WERI-Rb-1 (cell line): Measurements from ENCODE around the gene ZNF574.

Source experiments
- DNase-seq: peaks from one replicate; pipeline ENCODE4 v3.0.0-alpha.2; 2020
- H3K27ac ChIP-seq: fragments of 250-450 bp; sonication (Bioruptor Pico); 2 replicates; pipeline ENCODE4 v1.5.1; 2020; ENCODE audit warnings: mild to moderate bottlenecking, moderate library complexity
- H3K27me3 ChIP-seq: fragments of 250-450 bp; sonication (Bioruptor Pico); 2 replicates; pipeline ENCODE4 v1.5.1; 2021; ENCODE audit warnings: mild to moderate bottlenecking, low read depth, moderate library complexity; ENCODE audit not compliant: insufficient read depth, severe bottlenecking
- H3K36me3 ChIP-seq: fragments of 250-450 bp; sonication (Bioruptor Pico); 2 replicates; pipeline ENCODE4 v1.5.1; 2020; ENCODE audit warnings: mild to moderate bottlenecking, moderate library complexity
- H3K4me3 ChIP-seq: 2 replicates; pipeline ENCODE4 v1.5.1; 2011; ENCODE audit warnings: low read depth, mild to moderate bottlenecking, control low read depth, low read length
- H3K9me3 ChIP-seq: fragments of 250-450 bp; sonication (Bioruptor Pico); 2 replicates; pipeline ENCODE4 v1.5.1; 2021; ENCODE audit warnings: mild to moderate bottlenecking, moderate library complexity; ENCODE audit not compliant: severe bottlenecking
- TF ChIP-seq, protein P1 (sequence below): IDR thresholded peaks from 2 replicates; pipeline ENCODE4 v1.5.1; 2011; ENCODE audit warnings: low read depth, mild to moderate bottlenecking, control low read depth, inconsistent platforms, low read length

The ZNF574 gene, protein sequence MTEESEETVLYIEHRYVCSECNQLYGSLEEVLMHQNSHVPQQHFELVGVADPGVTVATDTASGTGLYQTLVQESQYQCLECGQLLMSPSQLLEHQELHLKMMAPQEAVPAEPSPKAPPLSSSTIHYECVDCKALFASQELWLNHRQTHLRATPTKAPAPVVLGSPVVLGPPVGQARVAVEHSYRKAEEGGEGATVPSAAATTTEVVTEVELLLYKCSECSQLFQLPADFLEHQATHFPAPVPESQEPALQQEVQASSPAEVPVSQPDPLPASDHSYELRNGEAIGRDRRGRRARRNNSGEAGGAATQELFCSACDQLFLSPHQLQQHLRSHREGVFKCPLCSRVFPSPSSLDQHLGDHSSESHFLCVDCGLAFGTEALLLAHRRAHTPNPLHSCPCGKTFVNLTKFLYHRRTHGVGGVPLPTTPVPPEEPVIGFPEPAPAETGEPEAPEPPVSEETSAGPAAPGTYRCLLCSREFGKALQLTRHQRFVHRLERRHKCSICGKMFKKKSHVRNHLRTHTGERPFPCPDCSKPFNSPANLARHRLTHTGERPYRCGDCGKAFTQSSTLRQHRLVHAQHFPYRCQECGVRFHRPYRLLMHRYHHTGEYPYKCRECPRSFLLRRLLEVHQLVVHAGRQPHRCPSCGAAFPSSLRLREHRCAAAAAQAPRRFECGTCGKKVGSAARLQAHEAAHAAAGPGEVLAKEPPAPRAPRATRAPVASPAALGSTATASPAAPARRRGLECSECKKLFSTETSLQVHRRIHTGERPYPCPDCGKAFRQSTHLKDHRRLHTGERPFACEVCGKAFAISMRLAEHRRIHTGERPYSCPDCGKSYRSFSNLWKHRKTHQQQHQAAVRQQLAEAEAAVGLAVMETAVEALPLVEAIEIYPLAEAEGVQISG

DNA sequence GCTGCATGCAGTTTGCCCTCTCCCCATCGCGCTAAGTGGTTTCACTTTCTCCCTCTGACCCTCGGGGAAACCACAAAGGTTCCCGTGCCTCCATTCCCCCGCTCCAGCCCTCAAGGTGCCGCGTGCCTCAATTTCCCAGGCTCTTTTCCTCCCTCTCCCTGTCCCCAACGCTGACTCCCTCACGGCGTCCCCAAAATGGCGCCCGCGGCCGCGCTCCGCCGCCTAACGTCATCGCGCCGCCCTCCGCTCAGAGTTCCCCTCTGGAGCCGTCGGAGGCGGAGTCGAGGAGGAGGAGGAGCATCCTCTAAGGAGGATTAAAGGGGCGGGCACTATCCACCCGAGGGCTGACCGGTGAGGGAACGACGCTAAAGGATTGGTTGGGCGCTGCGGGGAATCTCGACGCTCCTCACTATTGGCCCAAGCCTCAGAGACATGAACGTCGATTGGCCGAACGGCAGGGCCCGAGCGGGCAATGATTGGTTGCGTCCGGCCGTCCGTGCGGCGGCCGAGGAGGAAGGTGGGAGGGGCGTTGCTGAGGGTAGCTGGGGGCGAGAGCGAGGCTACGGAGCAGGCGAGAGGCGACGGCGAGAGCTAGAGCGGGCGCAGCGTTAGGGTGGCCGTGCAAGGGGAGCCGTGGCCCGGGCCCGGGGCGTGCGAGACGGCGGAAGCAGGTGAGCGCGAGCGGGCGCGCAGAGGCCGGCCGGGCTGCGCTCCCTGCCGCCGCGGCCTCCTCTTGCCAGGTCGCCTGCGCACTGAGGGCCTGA, at the start of gene ZNF574:
Gene ZNF574, plus strand, starts transcription at position 551 of the 764 bp plus-strand sequence. CDS start 2,441 bp downstream, outside the sequence.
- TF ChIP-seq, protein P1, sequence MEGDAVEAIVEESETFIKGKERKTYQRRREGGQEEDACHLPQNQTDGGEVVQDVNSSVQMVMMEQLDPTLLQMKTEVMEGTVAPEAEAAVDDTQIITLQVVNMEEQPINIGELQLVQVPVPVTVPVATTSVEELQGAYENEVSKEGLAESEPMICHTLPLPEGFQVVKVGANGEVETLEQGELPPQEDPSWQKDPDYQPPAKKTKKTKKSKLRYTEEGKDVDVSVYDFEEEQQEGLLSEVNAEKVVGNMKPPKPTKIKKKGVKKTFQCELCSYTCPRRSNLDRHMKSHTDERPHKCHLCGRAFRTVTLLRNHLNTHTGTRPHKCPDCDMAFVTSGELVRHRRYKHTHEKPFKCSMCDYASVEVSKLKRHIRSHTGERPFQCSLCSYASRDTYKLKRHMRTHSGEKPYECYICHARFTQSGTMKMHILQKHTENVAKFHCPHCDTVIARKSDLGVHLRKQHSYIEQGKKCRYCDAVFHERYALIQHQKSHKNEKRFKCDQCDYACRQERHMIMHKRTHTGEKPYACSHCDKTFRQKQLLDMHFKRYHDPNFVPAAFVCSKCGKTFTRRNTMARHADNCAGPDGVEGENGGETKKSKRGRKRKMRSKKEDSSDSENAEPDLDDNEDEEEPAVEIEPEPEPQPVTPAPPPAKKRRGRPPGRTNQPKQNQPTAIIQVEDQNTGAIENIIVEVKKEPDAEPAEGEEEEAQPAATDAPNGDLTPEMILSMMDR, result no peak
- no peaks in the 10 kb centered on the region for H3K27me3 ChIP-seq
- no peaks in the 10 kb centered on the region for H3K9me3 ChIP-seq
- peaks cover 27% of the 10 kb centered on the region for H3K36me3 ChIP-seq
- peak within 1 kb of the TSS; percentile 93 for H3K4me3 ChIP-seq
- peak; percentile 99 for DNase-seq
- peak within 1 kb of the TSS; percentile 94 for H3K27ac ChIP-seq

DNA sequence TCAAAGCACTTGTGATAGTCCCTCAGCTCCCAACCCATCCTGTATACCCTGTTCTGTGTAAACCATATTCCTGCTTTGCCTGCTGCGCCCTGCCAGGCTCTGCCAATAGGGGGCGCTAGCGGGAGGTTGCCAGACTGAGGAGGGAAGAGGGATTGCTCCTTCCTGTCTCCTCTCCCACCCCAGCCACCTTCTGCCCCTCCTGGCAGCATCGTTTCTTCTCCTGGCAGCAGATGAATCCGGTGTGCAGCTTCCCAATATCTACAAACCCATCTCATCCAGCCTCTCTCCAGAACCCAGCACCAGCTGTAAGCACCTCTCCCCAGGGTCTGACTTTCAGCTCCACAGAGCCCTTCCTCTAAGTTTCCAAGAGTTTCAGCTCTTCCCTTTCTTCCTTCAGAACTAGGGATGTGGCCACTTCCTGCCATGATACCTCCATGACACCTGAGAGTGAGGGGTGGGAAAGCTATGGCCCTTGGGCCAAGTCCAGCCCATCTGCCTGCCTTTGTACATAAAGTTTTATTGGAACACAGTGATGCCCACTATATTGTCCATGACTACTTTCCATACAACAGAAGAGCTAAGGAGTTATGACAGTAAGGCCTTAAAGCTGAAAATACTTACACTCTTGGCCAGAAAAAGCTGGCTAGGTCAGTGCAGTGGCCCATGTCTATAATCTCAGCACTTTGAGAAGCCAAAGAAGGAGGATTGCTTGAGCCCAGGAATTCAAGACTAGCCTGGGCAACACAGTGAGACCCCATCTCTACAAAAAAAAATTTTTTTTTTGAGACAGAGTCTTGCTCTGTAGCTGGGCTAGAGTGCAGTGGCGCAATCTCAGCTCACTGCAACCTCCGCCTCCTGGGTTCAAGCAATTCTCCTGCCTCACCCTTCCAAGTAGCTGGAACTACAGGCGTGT, 47.4 kb upstream of the ZNF574 start:
- H3K9me3 ChIP-seq, result no peaks in the 10 kb centered on the region
- H3K4me3 ChIP-seq, result no peak overlapping the region
- DNase-seq, result peak; percentile 67
- H3K27me3 ChIP-seq, result no peaks in the 10 kb centered on the region
- H3K27ac ChIP-seq, result no peak overlapping the region
- TF ChIP-seq, protein P1, result peak; percentile 81
- peaks cover 13% of the 10 kb centered on the region for H3K36me3 ChIP-seq

DNA sequence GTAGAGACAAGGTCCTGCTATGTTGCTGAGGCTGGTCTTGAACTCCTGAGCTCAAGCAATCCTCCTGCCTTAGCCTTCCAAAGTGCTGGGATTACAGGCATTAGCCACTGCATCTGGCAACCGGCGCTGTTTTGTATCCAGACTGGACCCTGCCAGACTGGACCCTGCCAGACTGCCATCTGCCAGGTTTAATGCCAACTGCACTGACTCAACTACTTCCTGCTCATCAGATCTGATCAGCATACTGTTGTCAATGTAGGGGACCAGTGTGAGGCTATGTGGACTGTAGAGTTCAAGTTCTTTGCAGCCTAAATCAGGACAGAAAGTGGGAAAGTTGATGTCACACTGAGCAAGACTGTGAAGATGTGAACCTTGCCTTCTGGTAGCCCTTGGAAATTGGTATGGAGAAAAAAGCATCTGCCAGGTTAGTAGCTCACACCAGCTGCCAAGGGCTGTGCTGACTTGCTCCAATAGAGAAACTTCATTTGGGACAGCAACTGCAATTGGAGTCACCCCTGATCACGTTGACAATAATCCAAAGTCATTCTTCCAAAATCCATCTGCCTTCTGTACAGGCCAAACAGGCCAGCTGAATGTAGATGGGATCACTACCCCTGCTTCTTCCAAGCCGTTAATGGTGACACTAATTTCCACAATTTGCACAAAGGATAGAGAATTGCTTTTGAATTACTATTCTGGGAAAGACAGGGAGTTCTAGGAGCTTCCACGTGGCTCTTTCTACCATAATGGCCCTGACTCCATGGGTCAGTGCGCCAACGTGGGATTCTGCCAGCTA, 45.1 kb upstream of the ZNF574 start:
- Histone ChIP-seq H3K4me3 (no peak overlapping the region), H3K9me3 (no peaks in the 10 kb centered on the region), H3K27ac (no peak overlapping the region), H3K27me3 (no peaks in the 10 kb centered on the region), H3K36me3 (peaks cover 10% of the 10 kb centered on the region)
- TF ChIP-seq, protein P1, result no peak
- no peak for DNase-seq

DNA sequence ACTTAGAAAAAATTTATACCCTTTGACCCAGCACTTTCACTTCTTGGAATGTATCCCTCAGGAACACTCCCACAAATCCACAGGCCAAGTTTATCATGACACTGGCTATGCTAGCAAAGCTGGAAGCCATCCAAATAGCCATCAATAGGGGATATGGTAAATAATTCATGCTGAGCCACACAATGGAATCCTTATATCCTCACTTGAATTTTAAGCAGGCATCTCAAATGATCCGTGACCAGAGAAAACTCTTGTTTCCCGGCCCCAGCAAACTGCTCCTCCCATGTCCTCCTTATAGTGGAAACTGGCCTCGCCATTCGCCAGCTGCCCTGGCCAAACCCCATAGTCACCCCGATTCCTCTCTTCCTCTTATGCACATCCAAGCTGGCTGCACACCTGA, 43.5 kb upstream of the ZNF574 start:
- no peak overlapping the region for H3K4me3 ChIP-seq
- no peak for DNase-seq
- H3K27ac ChIP-seq, result no peak overlapping the region

More for the DNA sequence above, 43.5 kb upstream of the ZNF574 start:
- no peaks in the 10 kb centered on the region for H3K9me3 ChIP-seq
- TF ChIP-seq, protein P1, result no peak
- peaks cover 23% of the 10 kb centered on the region for H3K36me3 ChIP-seq
- H3K27me3 ChIP-seq, result no peaks in the 10 kb centered on the region
